ENCODE measurements around the gene CCDC154.

DNA sequence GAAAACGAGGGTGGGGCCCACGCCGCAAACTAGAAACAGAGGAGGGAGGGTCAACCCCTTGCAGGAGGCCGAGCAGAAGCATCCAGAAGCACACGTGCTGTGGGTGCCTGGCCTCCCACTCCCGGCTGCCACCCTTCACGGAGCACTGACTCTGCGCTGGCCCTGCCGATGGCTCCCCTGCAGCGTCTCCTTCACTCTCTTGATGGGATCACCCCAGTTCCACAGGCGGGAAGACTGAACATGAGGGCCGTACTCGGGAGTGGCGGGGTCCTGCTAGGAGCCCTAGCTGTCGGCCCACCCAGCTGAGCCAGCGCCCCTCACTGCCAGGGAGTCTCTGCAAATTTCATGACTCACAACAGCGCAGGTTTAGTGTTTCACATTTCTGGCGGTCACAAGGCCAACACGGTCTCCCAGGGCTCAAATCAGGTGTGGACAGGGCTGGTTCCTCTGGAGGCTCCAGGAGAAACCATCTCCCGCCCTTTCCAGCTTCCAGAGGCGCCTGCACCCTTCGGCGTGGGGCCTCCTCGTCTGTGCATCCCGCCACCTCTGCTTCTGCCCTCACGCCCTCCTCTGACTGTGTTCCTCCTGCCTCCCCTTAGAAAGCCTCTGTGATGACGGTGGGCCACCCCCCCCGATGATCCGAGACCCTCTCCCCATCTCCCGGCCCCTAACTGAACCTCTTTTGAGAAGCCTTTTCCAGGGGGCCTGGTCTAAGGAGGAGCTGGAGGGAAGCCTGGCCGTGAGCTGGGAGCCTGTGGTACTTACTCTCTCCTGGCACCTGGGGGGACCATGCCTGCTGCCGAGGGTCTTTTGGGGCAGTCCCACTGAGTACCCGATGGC lies 42.4 kb upstream of the CCDC154 start:
- TF ChIP-seq, protein P1, sequence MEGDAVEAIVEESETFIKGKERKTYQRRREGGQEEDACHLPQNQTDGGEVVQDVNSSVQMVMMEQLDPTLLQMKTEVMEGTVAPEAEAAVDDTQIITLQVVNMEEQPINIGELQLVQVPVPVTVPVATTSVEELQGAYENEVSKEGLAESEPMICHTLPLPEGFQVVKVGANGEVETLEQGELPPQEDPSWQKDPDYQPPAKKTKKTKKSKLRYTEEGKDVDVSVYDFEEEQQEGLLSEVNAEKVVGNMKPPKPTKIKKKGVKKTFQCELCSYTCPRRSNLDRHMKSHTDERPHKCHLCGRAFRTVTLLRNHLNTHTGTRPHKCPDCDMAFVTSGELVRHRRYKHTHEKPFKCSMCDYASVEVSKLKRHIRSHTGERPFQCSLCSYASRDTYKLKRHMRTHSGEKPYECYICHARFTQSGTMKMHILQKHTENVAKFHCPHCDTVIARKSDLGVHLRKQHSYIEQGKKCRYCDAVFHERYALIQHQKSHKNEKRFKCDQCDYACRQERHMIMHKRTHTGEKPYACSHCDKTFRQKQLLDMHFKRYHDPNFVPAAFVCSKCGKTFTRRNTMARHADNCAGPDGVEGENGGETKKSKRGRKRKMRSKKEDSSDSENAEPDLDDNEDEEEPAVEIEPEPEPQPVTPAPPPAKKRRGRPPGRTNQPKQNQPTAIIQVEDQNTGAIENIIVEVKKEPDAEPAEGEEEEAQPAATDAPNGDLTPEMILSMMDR (conservative IDR thresholded peaks at IDR 0.05 in 1 of 2, IDR thresholded peaks at IDR 0.05 in 1 of 2; ENCODE audit: extremely low read depth in 1 of 2, insufficient read depth in 1 of 2, low read depth in 1 of 2, low read length in 2 of 2): no peak
- TF ChIP-seq EZH2 (IDR thresholded peaks at IDR 0.05; ENCODE audit: borderline replicate concordance, low read length): no peak
